ENCODE data around the gene SLAMF6.
"Not testable (repeated sequence)": the region's sequence is repeated elsewhere in the genome, so short reads cannot be mapped to it uniquely, and the experiment has no call there.

The SLAMF6 gene

DNA sequence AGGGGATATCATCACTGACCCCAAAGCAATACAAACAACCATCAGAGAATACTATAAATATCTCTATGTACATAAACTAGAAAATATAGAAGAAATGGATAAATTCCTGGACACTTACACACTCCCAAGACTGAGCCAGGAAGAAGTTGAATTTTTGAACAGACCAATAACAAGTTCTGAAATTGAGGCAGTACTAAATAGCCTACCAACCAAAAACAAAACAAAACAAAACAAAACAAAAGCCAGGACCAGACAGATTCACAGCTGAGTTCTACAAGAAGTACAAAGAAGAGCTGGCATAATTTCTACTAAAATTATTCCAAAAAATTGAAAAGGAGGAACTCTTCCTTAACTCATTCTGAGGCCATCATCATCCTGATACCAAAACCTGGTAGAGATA is 37.8 kb upstream of the SLAMF6 start:
- Histone ChIP-seq H3K4me2 (ENCODE audit: low read length, poor library complexity, severe bottlenecking) (no peak overlapping the region), H3K18ac (ENCODE audit: low read depth in 1 of 2, low read length in 2 of 2) (no peak overlapping the region), H3K9ac (ENCODE audit: low read length) (no peak overlapping the region), H3K27me3 (ENCODE audit: control insufficient read depth in 1 of 2, insufficient read depth in 1 of 2, low read length in 2 of 2) (peaks cover 0 to 3% of the 10 kb centered on the region in 2 experiments), H3K4me1 (ENCODE audit: control insufficient read depth, insufficient read depth, low read depth, low read length) (no peaks in the 10 kb centered on the region), H3K4me3 (ENCODE audit: insufficient read depth in 1 of 2, low read depth in 1 of 2, low read length in 2 of 2) (no peak overlapping the region), H2BK120ac (ENCODE audit: low read depth, low read length) (no peak overlapping the region), H3K9me3 (ENCODE audit: control insufficient read depth, low read length) (peaks cover 3% of the 10 kb centered on the region), H3K4ac (ENCODE audit: low read depth in 1 of 2, low read length in 2 of 2) (no peak overlapping the region), H4K91ac (ENCODE audit: low read length) (no peak overlapping the region), H3K23ac (ENCODE audit: low read length in 2 of 2) (no peak overlapping the region), H2BK12ac (ENCODE audit: low read length in 2 of 2) (no peak overlapping the region), H3K27ac (ENCODE audit: low read length, poor library complexity, severe bottlenecking) (no peak overlapping the region), H3K36me3 (ENCODE audit: control insufficient read depth in 1 of 2, insufficient read depth in 2 of 2, low read depth in 1 of 2, low read length in 2 of 2) (no peaks in the 10 kb centered on the region), H3K79me1 (replicated peaks; ENCODE audit: low read length, poor library complexity, severe bottlenecking) (no peaks in the 10 kb centered on the region), H4K8ac (ENCODE audit: low read length) (no peak overlapping the region), H2BK15ac (ENCODE audit: low read depth, poor library complexity, severe bottlenecking) (no peak overlapping the region), H2AK5ac (ENCODE audit: low read length, severe bottlenecking) (no peak overlapping the region), H2BK5ac (ENCODE audit: low read depth, low read length, poor library complexity, severe bottlenecking) (no peak overlapping the region), H2AFZ (ENCODE audit: low read depth, low read length) (no peak overlapping the region), H3K14ac (ENCODE audit: low read length in 2 of 2) (no peak overlapping the region)
- DNase-seq = no peak

DNA sequence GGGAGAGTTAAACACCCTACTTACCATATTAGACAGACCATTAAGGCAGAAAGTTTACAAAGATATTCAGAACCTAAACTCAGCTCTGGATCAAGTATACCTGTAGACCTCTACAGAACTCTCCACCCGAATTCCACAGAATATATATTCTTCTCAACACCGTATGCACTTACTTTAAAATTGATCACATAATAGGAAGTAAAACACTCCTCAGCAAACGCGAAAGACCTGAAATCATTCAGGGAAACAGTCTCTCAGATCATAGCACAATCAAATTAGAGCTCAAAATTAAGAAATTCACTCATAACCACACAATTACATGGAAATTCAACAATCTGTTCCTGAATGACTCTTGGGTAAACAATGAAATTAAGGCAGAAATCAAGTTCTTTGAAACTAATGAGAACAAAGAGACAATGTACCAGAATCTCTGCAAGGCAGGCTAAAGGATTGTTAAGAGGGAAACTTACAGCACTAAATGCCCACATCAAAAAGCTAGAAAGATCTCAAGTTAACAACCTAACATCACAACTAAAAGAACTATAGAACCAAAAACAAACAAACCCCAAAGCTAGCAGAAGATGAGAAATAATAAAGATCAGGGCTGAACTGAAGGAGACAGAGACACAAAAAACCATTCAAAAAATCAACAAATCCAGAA is 37.1 kb upstream of the SLAMF6 start:
- H3K27ac ChIP-seq (ENCODE audit: low read length, poor library complexity, severe bottlenecking) = no peak overlapping the region

DNA sequence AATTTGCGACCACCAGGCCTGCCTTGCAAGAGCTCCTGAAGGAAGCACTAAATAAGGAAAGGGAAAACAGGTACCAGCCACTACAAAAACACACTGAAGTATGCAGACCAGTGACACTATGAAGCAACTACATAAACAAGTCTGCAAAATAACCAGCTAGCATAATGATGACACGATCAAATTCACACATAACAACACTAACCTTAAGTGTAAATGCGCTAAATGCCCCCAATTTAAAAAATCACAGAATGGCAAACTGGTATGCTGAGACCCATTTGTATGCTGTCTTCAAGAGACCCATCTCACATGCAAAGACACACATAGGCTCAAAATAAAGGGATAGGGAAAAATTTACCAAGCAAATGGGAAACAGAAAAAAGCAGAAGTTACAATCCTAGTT is 36.4 kb upstream of the SLAMF6 start:
- not testable (repeated sequence) for H3K14ac ChIP-seq (ENCODE audit: low read length in 2 of 2); H3K79me1 ChIP-seq (replicated peaks; ENCODE audit: low read length, poor library complexity, severe bottlenecking); H3K27me3 ChIP-seq (ENCODE audit: control insufficient read depth in 1 of 2, insufficient read depth in 1 of 2, low read length in 2 of 2); H2BK15ac ChIP-seq (ENCODE audit: low read depth, poor library complexity, severe bottlenecking); DNase-seq; H3K4me2 ChIP-seq (ENCODE audit: low read length, poor library complexity, severe bottlenecking); H2AFZ ChIP-seq (ENCODE audit: low read depth, low read length); H3K27ac ChIP-seq (ENCODE audit: low read length, poor library complexity, severe bottlenecking); H3K23ac ChIP-seq (ENCODE audit: low read length in 2 of 2); H2BK5ac ChIP-seq (ENCODE audit: low read depth, low read length, poor library complexity, severe bottlenecking); H4K91ac ChIP-seq (ENCODE audit: low read length); H3K18ac ChIP-seq (ENCODE audit: low read depth in 1 of 2, low read length in 2 of 2); H4K8ac ChIP-seq (ENCODE audit: low read length); H3K4me3 ChIP-seq (ENCODE audit: insufficient read depth in 1 of 2, low read depth in 1 of 2, low read length in 2 of 2); H3K36me3 ChIP-seq (ENCODE audit: control insufficient read depth in 1 of 2, insufficient read depth in 2 of 2, low read depth in 1 of 2, low read length in 2 of 2); H2BK12ac ChIP-seq (ENCODE audit: low read length in 2 of 2); H2BK120ac ChIP-seq (ENCODE audit: low read depth, low read length); H3K4ac ChIP-seq (ENCODE audit: low read depth in 1 of 2, low read length in 2 of 2); H3K9ac ChIP-seq (ENCODE audit: low read length); H2AK5ac ChIP-seq (ENCODE audit: low read length, severe bottlenecking); H3K9me3 ChIP-seq (ENCODE audit: control insufficient read depth, low read length); H3K4me1 ChIP-seq (ENCODE audit: control insufficient read depth, insufficient read depth, low read depth, low read length)
- 70% methylated on average over 3 of the region's 3 CpGs for WGBS

More for the DNA sequence above, 37.1 kb upstream of the SLAMF6 start:
- Histone ChIP-seq H4K91ac (ENCODE audit: low read length) (no peak overlapping the region), H4K8ac (ENCODE audit: low read length) (no peak overlapping the region), H3K18ac (ENCODE audit: low read depth in 1 of 2, low read length in 2 of 2) (no peak overlapping the region), H3K4ac (ENCODE audit: low read depth in 1 of 2, low read length in 2 of 2) (no peak overlapping the region), H3K9ac (ENCODE audit: low read length) (no peak overlapping the region), H2AK5ac (ENCODE audit: low read length, severe bottlenecking) (no peak overlapping the region), H3K27me3 (ENCODE audit: control insufficient read depth in 1 of 2, insufficient read depth in 1 of 2, low read length in 2 of 2) (peaks cover 0 to 3% of the 10 kb centered on the region in 2 experiments), H3K4me2 (ENCODE audit: low read length, poor library complexity, severe bottlenecking) (no peak overlapping the region), H3K79me1 (replicated peaks; ENCODE audit: low read length, poor library complexity, severe bottlenecking) (no peaks in the 10 kb centered on the region), H2BK120ac (ENCODE audit: low read depth, low read length) (no peak overlapping the region), H2BK15ac (ENCODE audit: low read depth, poor library complexity, severe bottlenecking) (no peak overlapping the region), H3K4me3 (ENCODE audit: insufficient read depth in 1 of 2, low read depth in 1 of 2, low read length in 2 of 2) (no peak overlapping the region), H2BK5ac (ENCODE audit: low read depth, low read length, poor library complexity, severe bottlenecking) (no peak overlapping the region), H3K14ac (ENCODE audit: low read length in 2 of 2) (no peak overlapping the region), H3K9me3 (ENCODE audit: control insufficient read depth, low read length) (peaks cover 3% of the 10 kb centered on the region), H2AFZ (ENCODE audit: low read depth, low read length) (no peak overlapping the region), H3K23ac (ENCODE audit: low read length in 2 of 2) (no peak overlapping the region), H2BK12ac (ENCODE audit: low read length in 2 of 2) (no peak overlapping the region), H3K36me3 (ENCODE audit: control insufficient read depth in 1 of 2, insufficient read depth in 2 of 2, low read depth in 1 of 2, low read length in 2 of 2) (no peaks in the 10 kb centered on the region), H3K4me1 (ENCODE audit: control insufficient read depth, insufficient read depth, low read depth, low read length) (no peaks in the 10 kb centered on the region)
- 82% methylated on average over 4 of the region's 4 CpGs for WGBS
- DNase-seq = no peak

DNA sequence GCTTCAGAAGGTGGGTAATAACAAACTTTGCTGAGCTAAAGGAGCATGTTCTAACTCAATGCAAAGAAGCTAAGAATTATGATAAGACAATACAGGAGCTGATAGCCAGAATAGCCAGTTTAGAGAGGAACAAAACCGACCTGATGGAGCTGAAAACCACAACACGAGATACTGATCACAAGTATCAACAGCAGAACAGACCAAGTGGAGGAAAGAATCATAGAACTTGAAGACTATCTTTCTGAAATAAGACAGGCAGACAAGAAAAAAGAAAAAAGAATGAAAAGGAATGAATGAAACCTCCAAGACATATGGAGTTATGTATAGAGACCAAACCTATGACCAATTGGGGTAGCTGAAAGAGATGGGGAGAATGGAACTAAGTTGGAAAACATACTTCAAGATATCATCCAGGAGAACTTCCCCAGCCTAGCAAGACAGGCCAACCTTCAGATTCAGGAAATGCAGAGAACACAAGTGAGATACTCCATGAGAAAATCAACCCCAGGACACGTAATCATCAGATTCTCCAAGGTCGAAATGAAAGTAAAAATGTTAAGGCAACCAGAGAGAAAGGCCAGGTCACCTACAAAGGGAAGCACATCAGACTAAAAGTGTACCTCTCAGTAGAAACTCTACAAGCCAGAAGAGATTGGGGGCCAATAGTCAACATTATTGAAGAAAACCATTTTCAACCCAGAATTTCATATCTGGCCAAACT is 35.8 kb upstream of the SLAMF6 start:
- Histone ChIP-seq H3K79me1 (replicated peaks; ENCODE audit: low read length, poor library complexity, severe bottlenecking) (no peaks in the 10 kb centered on the region), H3K14ac (ENCODE audit: low read length in 2 of 2) (no peak overlapping the region), H3K27me3 (ENCODE audit: control insufficient read depth in 1 of 2, insufficient read depth in 1 of 2, low read length in 2 of 2) (peaks cover 0 to 3% of the 10 kb centered on the region in 2 experiments), H2AFZ (ENCODE audit: low read depth, low read length) (no peak overlapping the region), H2BK5ac (ENCODE audit: low read depth, low read length, poor library complexity, severe bottlenecking) (no peak overlapping the region), H3K4me2 (ENCODE audit: low read length, poor library complexity, severe bottlenecking) (no peak overlapping the region), H3K9me3 (ENCODE audit: control insufficient read depth, low read length) (peaks cover 3% of the 10 kb centered on the region), H4K91ac (ENCODE audit: low read length) (no peak overlapping the region), H3K4ac (ENCODE audit: low read depth in 1 of 2, low read length in 2 of 2) (no peak overlapping the region), H2BK120ac (ENCODE audit: low read depth, low read length) (no peak overlapping the region), H3K9ac (ENCODE audit: low read length) (no peak overlapping the region), H4K8ac (ENCODE audit: low read length) (no peak overlapping the region), H2BK15ac (ENCODE audit: low read depth, poor library complexity, severe bottlenecking) (no peak overlapping the region), H3K4me1 (ENCODE audit: control insufficient read depth, insufficient read depth, low read depth, low read length) (no peaks in the 10 kb centered on the region), H3K23ac (ENCODE audit: low read length in 2 of 2) (no peak overlapping the region), H3K18ac (ENCODE audit: low read depth in 1 of 2, low read length in 2 of 2) (no peak overlapping the region), H2AK5ac (ENCODE audit: low read length, severe bottlenecking) (no peak overlapping the region), H2BK12ac (ENCODE audit: low read length in 2 of 2) (no peak overlapping the region), H3K4me3 (ENCODE audit: insufficient read depth in 1 of 2, low read depth in 1 of 2, low read length in 2 of 2) (no peak overlapping the region), H3K27ac (ENCODE audit: low read length, poor library complexity, severe bottlenecking) (no peak overlapping the region), H3K36me3 (ENCODE audit: control insufficient read depth in 1 of 2, insufficient read depth in 2 of 2, low read depth in 1 of 2, low read length in 2 of 2) (no peaks in the 10 kb centered on the region)
- 97% methylated on average over 2 of the region's 4 CpGs for WGBS
- no peak for DNase-seq

Measured in mesenchymal stem cell (in vitro differentiated cells and primary cell).